Gastroesophageal sphincter (tissue), 4 donors: Measurements from ENCODE around the gene ST6GALNAC6. TPM values are rescaled to one million over a fixed set of nuclear protein-coding genes. Genes with fewer than 3 reads are reported as not detected.
A peak's percentile ranks its signal among the peaks of the same experiment; 100 is the strongest.

Experiments
- ATAC-seq: fragments of 150-250 bp; one replicate; pipeline ENCODE4 v1.9.1; 2016; ENCODE audit warnings: mild to moderate bottlenecking, moderate library complexity
- H3K27ac ChIP-seq, 4 donors: fragments of 200-600 bp; sonication (generic) in 3 of 4; 1 replicate in 3 of 4; 2 replicates in 1 of 4; pipeline ENCODE4 v1.5.1; 2016 to 2019
- H3K27me3 ChIP-seq: fragments of 200-600 bp; sonication (generic); one replicate; pipeline ENCODE4 v1.5.1; 2019
- H3K36me3 ChIP-seq, 2 donors: fragments of 200-600 bp; sonication (generic); one replicate each; pipeline ENCODE4 v1.5.1; 2019; ENCODE audit warnings: control low read depth in 1 of 2
- H3K4me1 ChIP-seq, 3 donors: fragments of 200-600 bp; sonication (generic); 1 replicate in 2 of 3; 2 replicates in 1 of 3; pipeline ENCODE4 v1.5.1; 2016 to 2019; ENCODE audit warnings: control low read depth in 2 of 3
- H3K4me3 ChIP-seq, 2 donors: fragments of 200-600 bp; sonication (generic); one replicate each; pipeline ENCODE4 v1.5.1; 2019; ENCODE audit warnings: mild to moderate bottlenecking in 1 of 2, moderate library complexity in 1 of 2
- H3K9me3 ChIP-seq, 3 donors: fragments of 200-600 bp; sonication (generic); one replicate each; pipeline ENCODE4 v1.5.1; 2017 to 2019; ENCODE audit warnings: control low read depth in 2 of 3
- EP300 ChIP-seq: sonication (generic); formaldehyde crosslinking; IDR thresholded peaks from one replicate; pipeline ENCODE4 v1.6.1; 2017; ENCODE audit warnings: antibody characterized with exemption, mild to moderate bottlenecking
- POLR2A ChIP-seq, 2 donors: fragments of 450-650 bp; IDR thresholded peaks; one replicate each; pipeline ENCODE4 v1.6.1; 2017; ENCODE audit warnings: antibody characterized with exemption in 2 of 2, mild to moderate bottlenecking in 2 of 2, moderate library complexity in 1 of 2
- POLR2AphosphoS5 ChIP-seq: sonication (generic); formaldehyde crosslinking; IDR thresholded peaks from one replicate; pipeline ENCODE4 v1.6.1; 2017; ENCODE audit warnings: antibody characterized with exemption
- WGBS, 2 donors: methylation state at CpG; one replicate each; pipeline ENCODE4 v1.1.5; 2018; ENCODE audit warnings: low coverage in 1 of 2; 5-methylcytosine and 5-hydroxymethylcytosine counted together
- total RNA-seq, 4 donors: library from RNA; depleted of rRNA; stranded (reverse); fragments of >200 nt; gene quantifications; one replicate each; pipeline ENCODE4 v1.1.0, GENCODE V29; 2016
- TF ChIP-seq, protein P1 (sequence below), 4 experiments: fragments of 200-600 bp in 2 of 4; fragments of 450-650 bp in 2 of 4; sonication (generic) in 1 of 4; IDR thresholded peaks; one replicate each; pipeline ENCODE4 v1.5.1; 2017 to 2019; ENCODE audit warnings: antibody characterized with exemption in 4 of 4, mild to moderate bottlenecking in 2 of 4, moderate library complexity in 2 of 4

The ST6GALNAC6 gene
- total RNA-seq, 4 donors from 2014 or later: 112 to 146 (median 132) TPM

DNA sequence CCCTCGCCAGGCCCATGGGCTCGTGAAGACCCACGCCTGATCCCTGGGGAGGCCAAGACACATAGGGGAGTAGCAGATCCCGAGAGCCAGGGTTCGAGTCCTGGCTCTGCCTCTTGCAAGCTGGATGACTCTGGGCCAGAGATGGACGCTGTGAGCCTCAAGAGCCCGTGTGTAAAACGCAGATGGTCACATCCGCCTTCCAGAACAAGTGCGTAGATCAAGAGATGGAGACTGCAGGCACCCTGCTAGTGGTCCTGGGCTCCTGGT lies 9.2 kb upstream of the ST6GALNAC6 start:
- no peaks in the 10 kb centered on the region for H3K27me3 ChIP-seq
- H3K36me3 ChIP-seq: peaks cover 0 to 55% of the 10 kb centered on the region in 2 donors
- TF ChIP-seq POLR2A (IDR thresholded peaks at IDR 0.05) (no peak), POLR2AphosphoS5 (no peak), EP300 (no peak)
- TF ChIP-seq, protein P1, sequence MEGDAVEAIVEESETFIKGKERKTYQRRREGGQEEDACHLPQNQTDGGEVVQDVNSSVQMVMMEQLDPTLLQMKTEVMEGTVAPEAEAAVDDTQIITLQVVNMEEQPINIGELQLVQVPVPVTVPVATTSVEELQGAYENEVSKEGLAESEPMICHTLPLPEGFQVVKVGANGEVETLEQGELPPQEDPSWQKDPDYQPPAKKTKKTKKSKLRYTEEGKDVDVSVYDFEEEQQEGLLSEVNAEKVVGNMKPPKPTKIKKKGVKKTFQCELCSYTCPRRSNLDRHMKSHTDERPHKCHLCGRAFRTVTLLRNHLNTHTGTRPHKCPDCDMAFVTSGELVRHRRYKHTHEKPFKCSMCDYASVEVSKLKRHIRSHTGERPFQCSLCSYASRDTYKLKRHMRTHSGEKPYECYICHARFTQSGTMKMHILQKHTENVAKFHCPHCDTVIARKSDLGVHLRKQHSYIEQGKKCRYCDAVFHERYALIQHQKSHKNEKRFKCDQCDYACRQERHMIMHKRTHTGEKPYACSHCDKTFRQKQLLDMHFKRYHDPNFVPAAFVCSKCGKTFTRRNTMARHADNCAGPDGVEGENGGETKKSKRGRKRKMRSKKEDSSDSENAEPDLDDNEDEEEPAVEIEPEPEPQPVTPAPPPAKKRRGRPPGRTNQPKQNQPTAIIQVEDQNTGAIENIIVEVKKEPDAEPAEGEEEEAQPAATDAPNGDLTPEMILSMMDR (IDR thresholded peaks at IDR 0.05): no peak
- ATAC-seq: no peak
- H3K4me1 ChIP-seq: peaks cover 0 to 44% (median 29%) of the 10 kb centered on the region in 3 donors
- WGBS, 2 donors: 81 to 94% methylated on average over 3 to 7 of the region's 10 CpGs
- H3K9me3 ChIP-seq: no peaks in the 10 kb centered on the region
- no peak overlapping the region for H3K27ac ChIP-seq
- no peak overlapping the region for H3K4me3 ChIP-seq

DNA sequence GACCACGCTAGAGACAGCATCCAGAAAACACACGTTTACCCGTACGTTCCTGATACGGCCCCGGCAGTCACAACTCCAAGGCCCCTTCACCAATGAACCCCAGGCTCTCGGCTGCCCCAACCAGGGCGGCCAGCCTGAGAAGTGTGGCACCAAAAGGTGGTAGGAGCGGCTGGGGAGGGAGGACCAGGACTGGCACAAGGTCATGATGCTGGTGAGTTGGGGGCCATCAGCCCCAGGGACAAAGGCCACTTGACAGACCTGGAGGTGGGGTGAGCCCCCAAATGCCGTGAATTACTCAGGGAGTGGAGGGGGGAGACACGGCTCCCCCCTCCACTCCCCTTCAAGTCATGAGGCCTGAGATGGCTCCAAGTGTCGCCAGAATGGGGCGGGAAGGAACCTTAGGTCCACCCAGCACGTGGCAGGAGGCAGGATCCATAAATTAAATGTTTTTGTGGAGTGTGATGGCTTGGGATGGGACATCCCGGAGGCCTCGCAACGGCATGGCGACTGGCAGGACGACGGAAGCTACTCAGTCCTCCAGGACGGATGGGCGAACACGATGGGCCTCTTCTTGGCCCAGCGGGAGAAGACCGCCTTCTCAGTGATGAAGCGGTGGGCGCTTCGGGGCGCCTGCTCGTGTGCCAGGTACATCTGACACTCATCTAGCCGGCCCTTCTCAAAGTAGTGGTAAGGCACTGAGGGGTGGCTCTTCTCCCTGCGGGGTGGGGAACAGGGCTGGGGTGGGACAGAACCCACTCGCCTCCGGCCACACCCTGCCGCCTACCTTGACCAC lies 8.7 kb upstream of the ST6GALNAC6 start:
- no peak for ATAC-seq
- Histone ChIP-seq H3K27me3 (no peaks in the 10 kb centered on the region), H3K4me1 (peaks cover 0 to 49% (median 35%) of the 10 kb centered on the region in 3 donors), H3K4me3 (no peak overlapping the region), H3K9me3 (no peaks in the 10 kb centered on the region), H3K27ac (no peak overlapping the region), H3K36me3 (peaks cover 0 to 50% of the 10 kb centered on the region in 2 donors)
- WGBS, 2 donors: 64 to 86% methylated on average over 4 to 20 of the region's 35 CpGs
- TF ChIP-seq POLR2A (IDR thresholded peaks at IDR 0.05): no peak
- TF ChIP-seq EP300: no peak
- TF ChIP-seq, protein P1 (IDR thresholded peaks at IDR 0.05): no peak
- no peak for TF ChIP-seq POLR2AphosphoS5

DNA sequence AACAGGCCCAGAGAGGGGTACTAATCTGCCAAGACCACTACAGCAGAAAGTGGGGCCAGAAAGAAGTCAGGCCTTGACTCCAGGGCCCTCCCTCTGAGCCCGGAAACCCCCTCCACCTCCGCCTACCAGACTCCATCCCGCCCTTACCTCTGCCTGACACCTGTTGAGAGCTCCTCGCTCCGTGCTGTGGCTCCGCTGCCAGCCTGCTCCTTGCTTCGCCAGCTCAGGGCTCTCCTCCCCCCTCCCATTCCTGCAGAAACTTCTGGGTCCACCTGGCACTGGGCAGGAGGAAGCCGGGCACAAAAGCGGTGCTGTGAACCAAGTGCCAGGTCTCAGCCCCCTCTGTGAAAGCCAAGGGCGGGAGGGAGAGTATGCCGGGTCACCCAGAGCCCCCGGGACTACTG lies 6.4 kb upstream of the ST6GALNAC6 start:
- H3K9me3 ChIP-seq: no peaks in the 10 kb centered on the region
- WGBS, 2 donors: 66 to 100% methylated on average over 2 to 7 of the region's 12 CpGs
- no peak for ATAC-seq
- peak overlapping the region in 3 of 4 donors; percentile 72 to 82 (median 76) for H3K27ac ChIP-seq
- peaks cover 0 to 27% of the 10 kb centered on the region in 2 donors for H3K36me3 ChIP-seq
- TF ChIP-seq POLR2A (IDR thresholded peaks at IDR 0.05) (no peak), EP300 (no peak), POLR2AphosphoS5 (no peak)
- TF ChIP-seq, protein P1 (IDR thresholded peaks at IDR 0.05): no peak
- H3K4me1 ChIP-seq: peaks cover 0 to 57% (median 35%) of the 10 kb centered on the region in 3 donors
- H3K4me3 ChIP-seq: no peak overlapping the region
- H3K27me3 ChIP-seq: no peaks in the 10 kb centered on the region

DNA sequence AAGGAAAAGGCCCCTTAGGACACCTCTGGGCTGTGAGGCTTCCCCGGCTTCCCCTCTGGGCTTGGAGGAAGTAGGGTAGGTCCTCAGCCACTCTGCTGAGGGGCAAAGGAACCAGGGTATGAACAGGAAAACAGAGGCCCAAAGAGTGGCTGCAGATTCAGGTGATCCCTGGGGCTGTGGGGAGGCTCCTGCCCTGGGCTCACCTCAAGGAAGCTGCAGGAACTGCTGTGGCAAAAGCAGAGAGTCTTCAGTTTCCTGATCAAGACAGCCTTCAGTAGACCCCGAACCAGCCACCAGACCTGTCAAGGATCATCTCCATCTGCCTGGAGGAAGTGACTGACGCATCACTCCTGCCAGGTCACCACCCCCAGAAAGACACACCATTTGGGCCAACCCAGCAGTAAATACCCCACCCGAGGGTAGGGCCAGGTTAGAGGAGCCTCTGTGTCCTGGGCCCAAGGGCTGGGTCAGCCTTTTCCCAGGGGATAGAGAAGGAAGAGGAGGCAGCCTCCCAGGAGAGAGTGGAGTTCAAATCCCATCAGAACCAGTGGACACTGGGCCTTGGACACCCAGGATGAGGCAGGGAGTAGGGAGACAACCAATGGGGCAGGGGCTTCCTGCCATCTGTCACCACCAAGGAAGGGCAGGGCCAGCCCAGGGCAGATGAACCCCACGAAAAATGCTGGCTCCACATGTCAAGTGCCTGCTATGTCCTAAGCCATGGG lies 5.8 kb upstream of the ST6GALNAC6 start:
- Histone ChIP-seq H3K4me1 (peaks cover 0 to 57% (median 39%) of the 10 kb centered on the region in 3 donors), H3K27me3 (no peaks in the 10 kb centered on the region), H3K36me3 (peaks cover 0 to 21% of the 10 kb centered on the region in 2 donors), H3K27ac (peak overlapping the region in 3 of 4 donors; percentile 72 to 82 (median 76)), H3K4me3 (no peak overlapping the region), H3K9me3 (no peaks in the 10 kb centered on the region)
- TF ChIP-seq, protein P1 (IDR thresholded peaks at IDR 0.05): no peak
- TF ChIP-seq EP300 (no peak), POLR2A (IDR thresholded peaks at IDR 0.05) (no peak), POLR2AphosphoS5 (no peak)
- no peak for ATAC-seq
- WGBS, 2 donors: 80% methylated on average over 1 of the region's 5 CpGs; no CpG with 5 or more reads in 1 of the 2 donors
